NCI-H2227 (cell line): ENCODE data around the gene BTRC.
"Not testable (repeated sequence)": the region's sequence is repeated elsewhere in the genome, so short reads cannot be mapped to it uniquely, and the experiment has no call there.

Experiments used
- DNase-seq: peaks from one replicate; lab custom pipeline; 2025; ENCODE audit not compliant: unreplicated experiment; lab: John Stamatoyannopoulos, UW

BTRC gene

DNA sequence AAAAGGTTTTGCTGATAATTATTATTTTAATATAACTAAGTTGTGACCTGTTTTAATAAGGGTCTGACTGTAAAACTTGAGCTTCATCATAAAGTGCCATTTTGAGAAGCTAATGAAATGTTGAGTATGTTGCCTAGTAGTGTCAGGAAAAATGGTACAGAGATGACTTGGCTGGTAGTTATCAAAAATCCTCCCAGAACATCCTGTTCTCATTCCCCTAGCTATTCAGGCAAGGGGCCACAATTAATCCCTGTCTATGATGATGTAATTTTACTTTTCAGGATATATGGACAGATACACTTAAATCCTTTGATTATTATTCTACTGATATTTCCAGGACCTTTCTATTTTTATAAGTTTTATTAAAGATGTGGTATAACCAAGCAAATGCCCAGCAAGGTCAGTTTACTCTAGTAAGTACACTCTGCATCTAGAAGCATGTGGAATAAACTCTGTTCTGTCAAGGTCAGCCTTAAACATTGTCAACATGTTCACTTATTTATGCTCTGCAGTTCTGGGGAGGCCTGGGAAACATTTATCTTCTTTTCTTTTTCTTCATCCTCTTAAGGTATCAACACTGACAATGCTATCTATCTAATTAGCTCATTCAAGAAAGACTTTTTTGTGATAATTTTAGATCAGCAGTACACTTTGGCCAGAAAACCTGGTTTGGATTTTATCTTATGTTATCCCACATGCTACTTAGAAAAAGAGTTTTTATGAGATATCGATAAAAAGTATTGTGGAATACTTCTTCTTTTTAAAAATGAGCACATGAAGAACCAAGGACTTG, 32.1 kb downstream of the BTRC start:
- no peak for DNase-seq

GRCh38 chr10:101386659-101387259, 32.8 kb downstream of the BTRC start:
- DNase-seq, result no peak

DNA sequence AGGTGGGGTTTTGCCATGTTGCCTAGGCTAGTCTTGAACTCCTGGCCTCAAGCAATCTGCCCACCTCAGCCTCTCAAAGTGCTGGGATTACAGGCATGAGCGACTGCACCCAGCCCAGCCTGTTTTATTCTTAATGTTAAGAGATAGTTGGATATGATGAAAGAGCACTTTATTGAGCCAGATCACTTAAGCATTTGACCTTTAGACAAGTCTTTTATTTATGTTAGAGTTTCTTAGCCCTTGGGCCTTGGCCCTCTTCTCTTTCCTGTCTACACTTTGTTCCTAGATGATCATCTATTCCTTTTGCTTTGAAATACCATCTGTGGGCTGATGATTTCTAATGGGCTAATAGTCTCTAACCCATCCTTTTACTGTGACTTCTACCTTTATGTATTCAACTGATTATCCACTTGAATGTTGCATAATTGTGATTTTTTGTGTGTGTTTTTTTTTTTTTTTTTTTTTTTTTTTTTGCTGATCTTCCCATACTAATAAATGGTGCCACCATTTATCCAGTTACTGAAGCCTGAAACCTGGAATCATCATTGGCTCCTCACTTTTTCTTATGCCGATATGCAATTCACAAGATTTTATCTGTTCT, 34.8 kb downstream of the BTRC start:
- peak; percentile 15 for DNase-seq

- not testable (repeated sequence) for DNase-seq
These were observed 35.6 kb downstream of the BTRC start for GRCh38 chr10:101389532-101389931.

- DNase-seq, result no peak
These were observed 36.1 kb downstream of the BTRC start for GRCh38 chr10:101389986-101390531.

- DNase-seq, result no peak
These were observed 39.4 kb downstream of the BTRC start for GRCh38 chr10:101393378-101393777.

GRCh38 chr10:101394524-101395133, 40.7 kb downstream of the BTRC start:
- peak; percentile 13 for DNase-seq

- DNase-seq, result peak; percentile 78
These were observed 43.2 kb downstream of the BTRC start for GRCh38 chr10:101397140-101397539.

DNA sequence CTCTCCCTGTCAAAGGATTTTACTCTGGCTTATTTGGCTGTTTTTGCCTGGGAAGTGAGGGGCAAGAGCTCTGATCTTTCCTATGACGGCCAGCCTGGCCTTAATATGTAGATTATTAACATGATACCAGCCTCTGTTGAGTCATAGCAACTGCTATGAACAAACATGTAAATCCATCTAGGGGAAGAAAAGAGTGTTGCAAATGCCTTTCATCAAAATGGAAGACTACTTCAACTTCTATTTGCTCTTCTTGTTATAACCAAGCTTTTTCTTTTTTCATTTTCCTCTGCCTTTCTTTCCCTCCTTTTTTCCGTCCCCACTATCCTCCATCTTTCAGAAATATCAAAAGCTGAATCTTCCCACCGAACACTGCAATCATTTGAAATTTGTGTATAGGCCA, 46.6 kb downstream of the BTRC start:
- no peak for DNase-seq

GRCh38 chr10:101402711-101403110, 48.7 kb downstream of the BTRC start:
- DNase-seq, result no peak

DNA sequence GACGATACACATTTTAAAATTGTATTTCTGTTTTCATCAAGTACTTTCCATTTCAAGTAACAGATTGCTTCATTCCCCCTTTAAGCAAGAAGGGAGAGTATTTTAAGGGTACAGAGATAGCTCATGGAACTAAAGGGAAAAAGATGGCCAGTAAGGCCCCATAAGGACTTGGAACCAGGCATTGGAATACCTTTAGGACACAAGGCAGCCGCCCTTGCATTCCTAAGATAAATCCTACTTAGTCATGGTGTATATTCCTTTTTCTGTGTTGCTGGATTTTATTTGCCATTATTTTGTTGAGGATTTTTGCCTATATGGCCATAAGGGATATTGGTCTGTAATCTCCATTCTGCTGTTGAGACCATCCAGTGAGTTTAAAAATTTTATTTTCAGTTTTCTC, 49.2 kb downstream of the BTRC start:
- DNase-seq, result no peak

DNA sequence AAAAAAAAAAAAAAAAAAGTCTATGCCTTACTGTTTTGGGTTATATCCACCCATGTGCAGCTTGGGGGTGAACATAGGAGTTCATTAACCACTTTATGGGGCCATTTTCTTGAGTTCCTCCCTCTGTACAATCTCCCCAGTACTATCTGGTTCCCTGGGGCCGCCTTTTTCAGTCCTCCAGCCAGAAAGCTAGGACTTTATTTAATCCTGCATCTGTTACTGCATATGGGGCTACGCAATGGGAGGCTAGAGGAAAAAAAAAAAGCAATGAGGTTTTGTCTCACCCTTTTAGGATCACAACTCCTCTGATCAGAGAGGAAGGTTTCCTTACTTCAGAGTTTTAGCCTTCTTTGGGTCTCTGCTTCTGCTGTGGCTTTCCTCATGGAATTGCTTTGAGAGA, 51.0 kb downstream of the BTRC start:
- no peak for DNase-seq

- no peak for DNase-seq
These were observed 57.6 kb downstream of the BTRC start for GRCh38 chr10:101411598-101411997.

DNA sequence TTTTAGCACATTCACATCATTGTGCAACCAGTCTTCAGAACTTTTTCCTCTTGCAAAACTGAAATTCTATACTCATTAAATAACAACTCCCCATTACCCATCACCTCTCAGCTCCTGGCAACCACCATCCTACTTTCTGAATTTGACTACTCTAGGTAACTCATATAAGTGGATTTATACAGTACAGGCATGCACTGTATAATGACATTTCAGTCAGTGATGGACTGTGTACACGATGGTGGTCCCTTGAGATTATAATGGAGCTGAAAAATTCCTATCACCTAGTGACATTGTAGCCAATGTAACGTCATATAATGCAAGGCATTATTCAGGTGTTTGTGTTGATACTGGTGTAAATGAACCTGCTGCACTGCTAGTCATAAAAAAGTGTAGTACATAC, 60.1 kb downstream of the BTRC start:
- DNase-seq, result no peak

DNA sequence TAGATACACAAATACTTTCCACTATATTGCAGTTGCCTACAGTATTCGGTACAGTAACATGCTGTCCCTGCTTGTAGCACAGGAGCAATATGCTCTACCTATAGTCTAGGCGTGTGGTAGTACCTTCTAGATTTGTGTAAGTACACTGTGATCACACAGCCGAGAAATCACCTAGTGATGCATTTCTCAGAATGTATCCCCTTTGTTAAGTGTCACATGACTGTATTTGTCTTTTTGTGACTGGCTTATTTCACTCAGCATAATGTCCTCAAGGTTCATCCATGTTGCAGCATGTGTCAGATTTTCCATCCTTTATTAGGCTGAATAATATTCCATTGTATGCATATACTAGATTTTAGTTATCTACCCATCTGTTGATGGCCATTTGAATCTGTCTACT, 61.9 kb downstream of the BTRC start:
- no peak for DNase-seq

- not testable (repeated sequence) for DNase-seq
These were observed 68.0 kb downstream of the BTRC start for GRCh38 chr10:101421967-101422366.

- no peak for DNase-seq
These were observed 71.6 kb downstream of the BTRC start for GRCh38 chr10:101425535-101425934.

GRCh38 chr10:101428036-101428435, 74.1 kb downstream of the BTRC start:
- no peak for DNase-seq

DNA sequence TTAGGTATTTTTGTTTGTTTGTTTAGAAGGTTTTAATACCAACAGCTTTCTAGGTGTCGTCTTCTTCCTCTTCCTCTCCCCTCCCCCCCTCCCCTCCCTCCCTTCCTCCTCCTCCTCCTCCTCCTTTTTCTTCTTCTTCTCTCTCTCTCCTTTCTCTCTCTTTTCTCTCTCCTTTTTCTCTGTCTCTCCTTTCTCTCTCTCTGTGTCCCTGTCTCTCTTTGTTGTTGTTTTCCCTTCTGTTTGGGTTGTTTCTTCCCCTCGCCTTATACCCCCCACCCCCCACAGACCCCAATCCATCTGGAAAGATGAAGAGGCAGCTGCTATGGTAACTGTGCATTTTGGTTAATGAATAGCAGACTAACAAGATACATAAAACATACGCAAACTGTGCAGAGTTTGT, 75.5 kb downstream of the BTRC start:
- DNase-seq, result no peak

DNA sequence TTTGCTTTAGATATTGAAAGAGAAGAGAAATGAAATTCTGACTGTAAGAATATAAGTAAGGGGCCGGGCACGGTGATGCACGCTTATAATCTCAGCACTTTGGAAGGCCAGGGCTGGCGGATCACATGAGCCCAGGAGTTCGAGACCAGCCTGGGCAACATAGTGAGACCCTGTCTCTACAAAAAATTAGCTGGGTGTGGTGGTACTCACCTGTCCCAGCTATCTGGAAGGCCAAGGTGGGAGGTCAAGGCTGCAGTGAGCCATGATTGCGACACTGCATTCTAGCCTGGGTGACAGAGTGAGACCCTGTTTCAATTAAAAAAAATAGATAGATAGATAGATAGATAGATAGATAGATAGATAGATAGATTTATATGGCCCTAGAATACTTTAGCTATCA, 82.3 kb downstream of the BTRC start:
- DNase-seq, result no peak

- DNase-seq, result peak; percentile 36
These were observed 85.0 kb downstream of the BTRC start for GRCh38 chr10:101438881-101439391.
